ENCODE data around the gene DCBLD1. TPM values are rescaled to one million over a fixed set of nuclear protein-coding genes. Genes with fewer than 3 reads are reported as not detected.

Gene DCBLD1
- polyA plus RNA-seq, 2 donors = 3.8 TPM

DNA sequence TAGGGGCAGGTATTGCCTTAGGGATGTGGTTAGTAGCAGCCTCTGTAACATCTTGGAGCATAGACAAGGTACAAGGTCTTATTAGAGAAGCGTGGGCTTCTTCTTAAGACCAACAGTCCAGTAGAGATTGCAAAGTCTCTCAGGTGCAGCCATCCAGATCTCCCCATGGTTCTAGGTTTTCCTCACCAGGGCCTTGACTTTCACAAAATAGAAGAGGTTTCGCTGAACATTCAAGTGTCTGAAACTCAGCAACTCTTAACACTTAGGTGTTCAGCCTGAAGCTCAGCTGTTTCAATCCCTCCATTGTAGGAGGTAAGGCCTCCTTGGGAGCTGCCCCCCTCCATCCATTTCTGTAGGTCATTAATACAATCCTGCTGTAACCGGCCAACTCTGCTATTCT lies 75.5 kb downstream of the DCBLD1 start:
- H3K27me3 ChIP-seq (ENCODE audit: control insufficient read depth in 1 of 2, insufficient read depth in 2 of 2, low read length in 2 of 2) = no peaks in the 10 kb centered on the region
- H3K4me1 ChIP-seq (ENCODE audit: control insufficient read depth in 2 of 2, insufficient read depth in 2 of 2, low read length in 1 of 2) = no peaks in the 10 kb centered on the region
- no peak overlapping the region for H3K27ac ChIP-seq (ENCODE audit: low read depth in 2 of 2, low read length in 1 of 2)
- H3K36me3 ChIP-seq (ENCODE audit: control insufficient read depth in 2 of 2, insufficient read depth in 2 of 2, low read length in 1 of 2) = no peaks in the 10 kb centered on the region
- WGBS, 2 donors = 85 to 86% methylated on average over 3 of the region's 3 CpGs
- H3K9me3 ChIP-seq (ENCODE audit: control insufficient read depth in 2 of 2, insufficient read depth in 1 of 2, low read depth in 1 of 2, low read length in 1 of 2) = no peaks in the 10 kb centered on the region
- H3K4me3 ChIP-seq (ENCODE audit: low read depth in 1 of 2, low read length in 2 of 2) = no peak overlapping the region

DNA sequence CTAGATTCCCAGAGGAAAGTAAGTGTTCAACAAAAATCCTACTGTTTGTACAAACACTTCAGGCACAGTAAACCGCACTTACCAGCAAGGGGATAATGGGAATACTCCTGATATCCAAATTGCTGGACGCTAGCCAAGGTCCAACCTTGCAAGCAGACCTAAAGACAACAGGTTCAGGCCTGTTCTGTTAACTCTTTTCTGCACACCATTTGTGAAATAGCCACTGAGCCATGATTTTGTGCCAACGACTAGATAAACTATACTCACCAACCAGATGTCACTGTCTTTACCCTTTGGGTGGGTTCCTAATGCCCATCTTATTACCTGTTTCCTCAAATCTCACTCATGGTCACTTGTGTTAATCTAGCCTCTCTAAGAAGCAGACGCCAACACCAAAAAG lies 76.3 kb downstream of the DCBLD1 start:
- H3K9me3 ChIP-seq (ENCODE audit: control insufficient read depth in 2 of 2, insufficient read depth in 1 of 2, low read depth in 1 of 2, low read length in 1 of 2) = no peaks in the 10 kb centered on the region
- WGBS, 2 donors = 82 to 87% methylated on average over 4 of the region's 4 CpGs
- no peaks in the 10 kb centered on the region for H3K4me1 ChIP-seq (ENCODE audit: control insufficient read depth in 2 of 2, insufficient read depth in 2 of 2, low read length in 1 of 2)
- H3K27me3 ChIP-seq (ENCODE audit: control insufficient read depth in 1 of 2, insufficient read depth in 2 of 2, low read length in 2 of 2) = no peaks in the 10 kb centered on the region
- H3K36me3 ChIP-seq (ENCODE audit: control insufficient read depth in 2 of 2, insufficient read depth in 2 of 2, low read length in 1 of 2) = no peaks in the 10 kb centered on the region
- no peak overlapping the region for H3K4me3 ChIP-seq (ENCODE audit: low read depth in 1 of 2, low read length in 2 of 2)
- no peak overlapping the region for H3K27ac ChIP-seq (ENCODE audit: low read depth in 2 of 2, low read length in 1 of 2)

DNA sequence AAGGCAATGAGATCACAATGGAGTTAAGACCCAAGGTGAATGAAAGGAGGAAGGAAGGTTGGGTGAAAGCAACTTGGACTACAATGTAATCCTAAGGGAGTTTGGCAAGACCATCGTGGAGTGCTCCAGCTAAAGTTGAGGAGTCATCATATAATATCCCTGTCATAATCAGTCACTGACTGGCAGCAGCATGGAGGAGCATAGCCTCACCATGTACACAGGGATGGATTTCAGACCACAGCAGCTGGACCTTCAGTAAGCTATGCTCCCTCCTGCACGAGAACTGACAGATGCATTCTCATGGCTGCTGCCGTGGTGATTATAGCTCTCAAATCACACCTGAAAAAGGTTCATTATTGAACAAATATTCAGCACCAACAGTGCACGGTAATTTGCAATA lies 76.8 kb downstream of the DCBLD1 start:
- H3K36me3 ChIP-seq (ENCODE audit: control insufficient read depth in 2 of 2, insufficient read depth in 2 of 2, low read length in 1 of 2) = no peaks in the 10 kb centered on the region
- H3K4me3 ChIP-seq (ENCODE audit: low read depth in 1 of 2, low read length in 2 of 2) = no peak overlapping the region
- no peaks in the 10 kb centered on the region for H3K9me3 ChIP-seq (ENCODE audit: control insufficient read depth in 2 of 2, insufficient read depth in 1 of 2, low read depth in 1 of 2, low read length in 1 of 2)
- H3K27ac ChIP-seq (ENCODE audit: low read depth in 2 of 2, low read length in 1 of 2) = no peak overlapping the region
- H3K27me3 ChIP-seq (ENCODE audit: control insufficient read depth in 1 of 2, insufficient read depth in 2 of 2, low read length in 2 of 2) = no peaks in the 10 kb centered on the region
- H3K4me1 ChIP-seq (ENCODE audit: control insufficient read depth in 2 of 2, insufficient read depth in 2 of 2, low read length in 1 of 2) = no peaks in the 10 kb centered on the region
- whole genome bisulfite sequencing, 2 donors = 75 to 83% methylated on average over 4 of the region's 4 CpGs

DNA sequence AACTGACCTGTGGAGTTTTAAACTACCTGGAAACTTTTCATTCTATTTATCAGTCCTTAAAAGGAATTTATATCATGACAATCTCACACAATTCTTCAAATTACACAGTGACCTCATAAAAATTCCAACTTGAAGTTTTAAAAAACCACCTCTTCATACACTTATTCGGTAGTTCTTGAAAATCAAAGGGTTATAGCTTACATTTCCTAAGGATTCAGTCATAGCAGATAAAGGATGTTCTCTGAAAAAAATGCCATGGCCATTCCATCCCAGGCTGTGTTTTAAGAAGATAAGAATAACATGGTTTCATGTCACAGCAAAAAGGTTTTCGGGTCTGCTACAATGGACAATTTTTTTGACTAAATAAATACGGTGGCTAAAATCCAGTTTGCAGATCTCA lies 78.7 kb downstream of the DCBLD1 start:
- WGBS, 2 donors = 77 to 81% methylated on average over 3 of the region's 3 CpGs
- H3K36me3 ChIP-seq (ENCODE audit: control insufficient read depth in 2 of 2, insufficient read depth in 2 of 2, low read length in 1 of 2) = no peaks in the 10 kb centered on the region
- no peaks in the 10 kb centered on the region for H3K9me3 ChIP-seq (ENCODE audit: control insufficient read depth in 2 of 2, insufficient read depth in 1 of 2, low read depth in 1 of 2, low read length in 1 of 2)
- no peaks in the 10 kb centered on the region for H3K4me1 ChIP-seq (ENCODE audit: control insufficient read depth in 2 of 2, insufficient read depth in 2 of 2, low read length in 1 of 2)
- H3K4me3 ChIP-seq (ENCODE audit: low read depth in 1 of 2, low read length in 2 of 2) = no peak overlapping the region
- H3K27ac ChIP-seq (ENCODE audit: low read depth in 2 of 2, low read length in 1 of 2) = no peak overlapping the region
- H3K27me3 ChIP-seq (ENCODE audit: control insufficient read depth in 1 of 2, insufficient read depth in 2 of 2, low read length in 2 of 2) = no peaks in the 10 kb centered on the region

DNA sequence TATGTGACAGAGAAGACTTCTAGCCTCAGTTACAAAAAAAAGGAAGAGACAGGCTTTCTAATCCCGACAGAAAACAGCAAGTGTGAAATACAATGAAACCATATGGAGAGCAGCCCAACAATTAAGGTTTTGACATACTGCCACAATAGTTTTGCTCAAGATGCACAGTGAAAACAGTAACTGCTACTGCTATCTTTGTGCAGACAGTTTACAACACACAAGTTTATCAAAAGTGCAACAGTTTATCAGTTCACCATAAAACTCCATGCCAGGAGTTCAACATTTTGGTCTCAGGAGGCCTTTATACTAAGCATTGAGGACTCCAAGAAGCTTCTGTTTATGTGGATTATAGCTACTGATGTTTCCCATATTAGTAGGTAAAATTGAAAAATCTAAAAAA lies 82.2 kb downstream of the DCBLD1 start:
- H3K4me3 ChIP-seq (ENCODE audit: low read depth in 1 of 2, low read length in 2 of 2) = no peak overlapping the region
- no peaks in the 10 kb centered on the region for H3K27me3 ChIP-seq (ENCODE audit: control insufficient read depth in 1 of 2, insufficient read depth in 2 of 2, low read length in 2 of 2)
- H3K4me1 ChIP-seq (ENCODE audit: control insufficient read depth in 2 of 2, insufficient read depth in 2 of 2, low read length in 1 of 2) = no peaks in the 10 kb centered on the region
- H3K9me3 ChIP-seq (ENCODE audit: control insufficient read depth in 2 of 2, insufficient read depth in 1 of 2, low read depth in 1 of 2, low read length in 1 of 2) = no peaks in the 10 kb centered on the region
- 77 to 92% methylated on average over 1 of the region's 1 CpG for WGBS, 2 donors
- no peak overlapping the region for H3K27ac ChIP-seq (ENCODE audit: low read depth in 2 of 2, low read length in 1 of 2)
- no peaks in the 10 kb centered on the region for H3K36me3 ChIP-seq (ENCODE audit: control insufficient read depth in 2 of 2, insufficient read depth in 2 of 2, low read length in 1 of 2)

DNA sequence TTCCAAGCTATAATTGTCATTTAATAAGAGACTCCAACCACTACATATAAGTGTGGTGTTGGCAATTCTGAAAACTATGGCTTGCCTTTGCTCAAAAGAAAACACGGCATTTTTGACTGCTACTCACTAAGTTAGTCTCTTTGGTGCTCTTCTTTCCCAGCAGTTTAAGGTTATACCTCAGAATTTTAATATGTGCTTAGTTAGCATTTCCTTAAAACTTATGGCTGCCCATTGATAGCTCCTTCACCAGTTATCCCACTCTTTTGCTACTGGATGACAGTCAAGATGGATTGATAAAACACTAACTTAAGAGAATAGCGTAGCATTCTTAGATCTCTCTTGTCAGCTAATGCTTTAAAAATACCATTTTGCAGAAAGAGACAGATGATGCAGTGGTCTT lies 85.8 kb downstream of the DCBLD1 start:
- no peaks in the 10 kb centered on the region for H3K4me1 ChIP-seq (ENCODE audit: control insufficient read depth in 2 of 2, insufficient read depth in 2 of 2, low read length in 1 of 2)
- H3K27ac ChIP-seq (ENCODE audit: low read depth in 2 of 2, low read length in 1 of 2) = no peak overlapping the region
- 99% methylated on average over 2 of the region's 2 CpGs for WGBS, 2 donors
- no peak overlapping the region for H3K4me3 ChIP-seq (ENCODE audit: low read depth in 1 of 2, low read length in 2 of 2)
- no peaks in the 10 kb centered on the region for H3K9me3 ChIP-seq (ENCODE audit: control insufficient read depth in 2 of 2, insufficient read depth in 1 of 2, low read depth in 1 of 2, low read length in 1 of 2)
- H3K36me3 ChIP-seq (ENCODE audit: control insufficient read depth in 2 of 2, insufficient read depth in 2 of 2, low read length in 1 of 2) = peaks cover 0 to 1% of the 10 kb centered on the region in 2 donors
- no peaks in the 10 kb centered on the region for H3K27me3 ChIP-seq (ENCODE audit: control insufficient read depth in 1 of 2, insufficient read depth in 2 of 2, low read length in 2 of 2)

DNA sequence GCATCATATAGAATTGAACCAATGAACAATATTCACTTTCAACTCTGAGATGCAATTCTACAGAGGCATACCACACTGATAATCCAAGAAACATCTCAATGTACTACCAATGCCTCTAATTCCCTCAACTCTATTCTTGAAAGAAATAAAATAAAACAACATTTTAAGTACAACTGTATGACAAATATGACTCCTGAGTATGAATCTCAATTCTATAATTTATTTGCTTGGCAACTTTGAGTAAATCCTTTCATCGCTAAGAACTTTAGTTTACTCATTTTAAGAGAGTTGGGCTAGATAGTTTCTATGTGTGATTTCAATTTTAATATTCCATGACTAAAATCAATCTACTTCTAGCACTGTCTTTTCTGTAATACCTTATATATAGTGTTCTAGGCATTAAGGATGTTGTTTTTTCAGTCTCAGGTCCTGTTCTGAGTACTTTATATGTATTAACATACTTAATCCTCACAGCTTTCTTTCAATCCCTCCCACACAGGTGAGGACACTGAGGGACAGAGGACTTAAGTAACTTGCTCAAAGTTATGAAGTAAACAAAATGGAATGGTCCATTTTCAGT lies 86.4 kb downstream of the DCBLD1 start:
- WGBS, 2 donors = 0 to 63% methylated on average over 1 of the region's 1 CpG
- no peak overlapping the region for H3K4me3 ChIP-seq (ENCODE audit: low read depth in 1 of 2, low read length in 2 of 2)
- no peak overlapping the region for H3K27ac ChIP-seq (ENCODE audit: low read depth in 2 of 2, low read length in 1 of 2)
- H3K4me1 ChIP-seq (ENCODE audit: control insufficient read depth in 2 of 2, insufficient read depth in 2 of 2, low read length in 1 of 2) = no peaks in the 10 kb centered on the region
- H3K27me3 ChIP-seq (ENCODE audit: control insufficient read depth in 1 of 2, insufficient read depth in 2 of 2, low read length in 2 of 2) = no peaks in the 10 kb centered on the region
- no peaks in the 10 kb centered on the region for H3K9me3 ChIP-seq (ENCODE audit: control insufficient read depth in 2 of 2, insufficient read depth in 1 of 2, low read depth in 1 of 2, low read length in 1 of 2)
- peaks cover 0 to 3% of the 10 kb centered on the region in 2 donors for H3K36me3 ChIP-seq (ENCODE audit: control insufficient read depth in 2 of 2, insufficient read depth in 2 of 2, low read length in 1 of 2)

DNA sequence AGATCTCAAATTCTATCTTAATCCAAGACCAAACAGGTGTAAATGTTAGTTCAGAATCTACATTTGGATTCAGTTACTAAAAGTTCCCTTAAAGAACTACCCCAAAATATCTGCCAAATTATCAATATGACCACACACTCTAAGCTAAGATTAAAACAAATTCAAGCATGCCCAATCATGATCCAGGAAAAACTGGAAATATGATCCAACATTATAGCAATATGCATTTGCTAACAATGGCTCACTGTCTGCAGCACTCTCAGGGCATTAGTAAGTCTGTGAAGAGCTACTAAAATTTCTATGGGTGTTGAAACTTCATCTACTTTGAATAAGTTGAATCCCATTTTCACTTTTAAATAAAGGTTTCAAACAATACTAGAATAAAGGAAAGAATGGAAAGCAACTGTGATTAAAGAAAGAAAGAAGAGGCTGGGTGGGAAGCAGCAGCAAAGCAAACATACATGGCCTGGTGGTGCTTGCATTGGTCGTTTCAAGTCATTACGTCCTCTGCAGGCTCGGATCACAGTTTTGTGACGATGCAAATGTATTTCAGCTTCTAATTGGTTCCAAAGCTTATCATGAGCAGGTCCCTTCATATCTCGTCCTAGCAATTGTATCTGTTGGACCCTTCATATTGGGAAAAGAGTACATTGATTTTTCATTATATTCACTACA lies 90.7 kb downstream of the DCBLD1 start:
- 88 to 93% methylated on average over 5 of the region's 5 CpGs for WGBS, 2 donors
- H3K4me1 ChIP-seq (ENCODE audit: control insufficient read depth in 2 of 2, insufficient read depth in 2 of 2, low read length in 1 of 2) = no peaks in the 10 kb centered on the region
- no peak overlapping the region for H3K27ac ChIP-seq (ENCODE audit: low read depth in 2 of 2, low read length in 1 of 2)
- H3K4me3 ChIP-seq (ENCODE audit: low read depth in 1 of 2, low read length in 2 of 2) = no peak overlapping the region
- no peaks in the 10 kb centered on the region for H3K27me3 ChIP-seq (ENCODE audit: control insufficient read depth in 1 of 2, insufficient read depth in 2 of 2, low read length in 2 of 2)
- peaks cover 0 to 4% of the 10 kb centered on the region in 2 donors for H3K36me3 ChIP-seq (ENCODE audit: control insufficient read depth in 2 of 2, insufficient read depth in 2 of 2, low read length in 1 of 2)
- no peaks in the 10 kb centered on the region for H3K9me3 ChIP-seq (ENCODE audit: control insufficient read depth in 2 of 2, insufficient read depth in 1 of 2, low read depth in 1 of 2, low read length in 1 of 2)

DNA sequence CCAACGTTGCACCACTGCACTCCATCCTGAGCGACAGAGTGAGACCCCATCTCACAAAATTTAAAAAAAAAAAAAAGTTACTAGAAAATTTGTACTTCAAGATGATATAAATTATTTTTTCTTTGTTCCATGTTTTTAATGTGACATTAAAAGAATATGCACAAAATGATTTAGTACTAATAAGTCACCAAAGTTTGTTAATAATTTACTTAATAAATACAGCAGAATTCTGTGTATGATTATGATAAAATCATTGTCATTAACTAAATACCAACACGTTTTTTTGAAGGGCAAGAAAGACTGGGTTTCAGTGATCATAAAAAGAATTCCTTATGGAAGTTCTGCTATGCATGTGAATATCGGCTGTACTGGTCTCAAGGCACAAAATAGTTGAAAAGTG lies 91.7 kb downstream of the DCBLD1 start:
- no peak overlapping the region for H3K27ac ChIP-seq (ENCODE audit: low read depth in 2 of 2, low read length in 1 of 2)
- WGBS, 2 donors = 84 to 87% methylated on average over 4 of the region's 4 CpGs
- peaks cover 0 to 6% of the 10 kb centered on the region in 2 donors for H3K36me3 ChIP-seq (ENCODE audit: control insufficient read depth in 2 of 2, insufficient read depth in 2 of 2, low read length in 1 of 2)
- no peaks in the 10 kb centered on the region for H3K4me1 ChIP-seq (ENCODE audit: control insufficient read depth in 2 of 2, insufficient read depth in 2 of 2, low read length in 1 of 2)
- no peaks in the 10 kb centered on the region for H3K27me3 ChIP-seq (ENCODE audit: control insufficient read depth in 1 of 2, insufficient read depth in 2 of 2, low read length in 2 of 2)
- no peak overlapping the region for H3K4me3 ChIP-seq (ENCODE audit: low read depth in 1 of 2, low read length in 2 of 2)
- H3K9me3 ChIP-seq (ENCODE audit: control insufficient read depth in 2 of 2, insufficient read depth in 1 of 2, low read depth in 1 of 2, low read length in 1 of 2) = no peaks in the 10 kb centered on the region

DNA sequence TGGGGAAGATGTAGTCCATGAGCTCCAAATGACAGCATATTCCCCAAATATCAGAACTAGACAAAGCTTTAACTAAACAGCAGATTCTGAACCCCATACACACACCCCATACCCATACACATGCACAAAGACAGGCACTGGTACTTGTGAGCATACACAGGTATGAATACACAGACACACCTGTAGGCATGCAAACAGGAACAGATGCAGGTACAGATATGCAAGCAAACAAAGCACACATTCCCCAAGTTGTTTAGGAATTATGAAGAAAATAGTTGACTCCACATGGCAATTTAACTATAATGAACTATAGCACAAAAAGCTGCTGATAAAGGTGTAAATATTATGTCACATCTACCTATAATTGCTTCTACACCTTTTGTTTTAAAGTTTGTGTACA lies 103.2 kb downstream of the DCBLD1 start:
- Histone ChIP-seq H3K27me3 (ENCODE audit: control insufficient read depth in 1 of 2, insufficient read depth in 2 of 2, low read length in 2 of 2) (no peaks in the 10 kb centered on the region), H3K36me3 (ENCODE audit: control insufficient read depth in 2 of 2, insufficient read depth in 2 of 2, low read length in 1 of 2) (no peaks in the 10 kb centered on the region), H3K4me1 (ENCODE audit: control insufficient read depth in 2 of 2, insufficient read depth in 2 of 2, low read length in 1 of 2) (no peaks in the 10 kb centered on the region), H3K27ac (ENCODE audit: low read depth in 2 of 2, low read length in 1 of 2) (no peak overlapping the region), H3K4me3 (ENCODE audit: low read depth in 1 of 2, low read length in 2 of 2) (no peak overlapping the region), H3K9me3 (ENCODE audit: control insufficient read depth in 2 of 2, insufficient read depth in 1 of 2, low read depth in 1 of 2, low read length in 1 of 2) (no peaks in the 10 kb centered on the region)

Measured in esophagus (tissue), 2 donors.